HG03139 (cell line): ENCODE data around the gene SERPINB5.

ENCODE experiments used
- ATAC-seq: cut with Tn5 transposase; IDR thresholded peaks from one replicate; pipeline ENCODE4 v1.9.1; 2021; ENCODE audit not compliant: unreplicated experiment

The SERPINB5 gene

GRCh38 chr18:63520053-63520685 is 43.4 kb downstream of the SERPINB5 start:
- ATAC-seq: no peak

GRCh38 chr18:63523660-63524059 is 46.9 kb downstream of the SERPINB5 start:
- ATAC-seq: no peak

- no peak for ATAC-seq
These were observed 50.5 kb downstream of the SERPINB5 start for GRCh38 chr18:63527251-63527650.

- no peak for ATAC-seq
These were observed 52.2 kb downstream of the SERPINB5 start for GRCh38 chr18:63528863-63529492.

- ATAC-seq: no peak
These were observed 55.7 kb downstream of the SERPINB5 start for GRCh38 chr18:63532471-63532870.

GRCh38 chr18:63534615-63535014 is 57.9 kb downstream of the SERPINB5 start:
- ATAC-seq: no peak

DNA sequence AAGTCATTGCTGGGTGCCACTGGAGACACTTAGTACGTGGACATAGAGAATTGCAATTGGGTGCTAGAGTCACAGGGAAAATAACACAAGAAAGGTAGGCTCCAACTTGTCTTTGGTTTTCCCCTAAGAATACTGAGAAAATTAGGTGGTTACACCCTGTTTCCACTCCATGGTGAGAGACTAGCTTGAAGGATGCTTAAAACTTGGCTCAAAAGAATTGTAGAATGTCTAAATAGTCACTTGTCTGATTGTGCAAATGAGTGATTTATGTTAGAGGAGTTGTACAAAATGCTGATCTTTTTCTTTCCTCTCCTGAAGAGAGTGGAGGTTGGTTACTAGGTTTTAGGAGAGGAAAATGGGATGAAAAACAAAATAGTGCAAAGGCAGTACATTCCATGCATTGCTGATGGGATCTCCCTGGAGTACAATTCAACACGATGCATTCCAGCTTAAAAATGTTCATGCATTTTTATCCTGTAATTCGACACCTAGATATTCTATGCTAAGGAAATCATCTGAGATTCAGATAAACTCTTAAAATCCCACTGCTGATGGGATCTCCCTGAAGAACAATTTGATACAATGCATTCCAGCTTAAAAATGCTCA is 63.2 kb downstream of the SERPINB5 start:
- ATAC-seq: no peak

DNA sequence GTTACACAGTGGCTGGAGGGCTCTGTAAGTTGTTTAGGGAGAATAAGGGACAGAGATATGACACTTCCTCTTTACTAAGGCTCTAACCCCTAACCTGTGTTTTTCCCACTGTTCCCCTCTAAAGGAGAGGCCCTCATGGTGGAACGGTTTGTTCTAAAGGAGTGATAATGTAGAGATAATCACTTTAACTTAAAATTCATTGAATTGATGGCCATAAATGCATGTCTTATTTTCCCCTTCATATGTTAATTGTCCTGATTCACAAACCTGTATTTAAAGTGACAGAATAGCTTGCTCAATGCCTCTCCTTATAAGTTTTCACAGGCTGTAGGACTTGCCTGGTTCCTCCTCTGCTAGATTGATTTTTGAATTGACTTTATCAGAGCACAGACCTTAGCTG is 65.3 kb downstream of the SERPINB5 start, which contains the start of gene SERPINB12:
TSS of gene SERPINB12 (plus strand) at position 301 of the 400 bp plus-strand sequence. CDS start 13,791 bp downstream, outside the sequence.
- no peak for ATAC-seq

DNA sequence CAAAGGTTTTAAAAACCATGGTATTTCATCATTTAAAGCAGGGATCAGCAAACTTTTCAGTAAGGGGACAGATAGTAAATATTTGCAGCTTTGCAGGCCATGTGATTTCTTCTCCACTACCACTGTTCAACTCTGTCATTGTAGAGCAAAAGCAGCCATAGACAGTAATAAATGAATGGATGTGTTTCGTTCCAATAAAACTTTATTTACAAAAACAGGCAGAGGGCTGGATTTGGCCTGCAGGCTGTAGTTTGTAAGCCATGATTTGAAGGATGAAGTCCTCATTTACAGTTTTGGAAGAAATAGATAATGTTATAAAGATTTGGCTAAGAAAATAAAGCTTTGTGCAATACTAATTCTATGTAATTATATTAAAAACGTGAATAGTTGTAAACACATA is 67.3 kb downstream of the SERPINB5 start:
- ATAC-seq: no peak

DNA sequence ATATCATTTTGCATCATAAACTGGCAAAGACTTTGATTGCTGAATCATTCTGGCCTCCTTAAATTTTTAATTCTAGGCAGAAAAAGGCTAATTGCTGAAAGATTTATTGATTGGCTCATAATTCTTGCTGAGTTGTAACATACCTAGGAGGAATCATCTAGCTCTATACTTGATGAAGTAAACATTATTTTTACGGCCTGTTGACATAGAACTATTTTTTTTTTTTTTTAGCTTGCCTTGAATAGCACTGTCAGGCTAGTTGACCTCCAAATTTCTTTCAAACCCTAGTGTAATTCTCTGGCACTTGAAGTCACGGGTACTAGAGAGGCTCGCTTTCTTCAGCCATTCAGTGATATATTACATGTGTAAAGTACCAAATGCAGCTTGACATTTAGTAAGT is 68.2 kb downstream of the SERPINB5 start:
- ATAC-seq: no peak

- no peak for ATAC-seq
These were observed 73.3 kb downstream of the SERPINB5 start for GRCh38 chr18:63550068-63550467.

- ATAC-seq: no peak
These were observed 75.0 kb downstream of the SERPINB5 start for GRCh38 chr18:63551769-63552168.

GRCh38 chr18:63552581-63552980 is 75.8 kb downstream of the SERPINB5 start:
- ATAC-seq: no peak

- ATAC-seq: no peak
These were observed 76.3 kb downstream of the SERPINB5 start for GRCh38 chr18:63553081-63553480.
